Left renal pelvis (tissue), 4 donors: ENCODE data around the gene SH3GL3. TPM values are rescaled to one million over a fixed set of nuclear protein-coding genes. Genes with fewer than 3 reads are reported as not detected.
A peak's percentile ranks its signal among the peaks of the same experiment; 100 is the strongest.

Source experiments
- DNase-seq, 4 donors: peaks; one replicate each; pipeline ENCODE4 v3.0.0-alpha.2; 2013; ENCODE audit warnings: low read depth in 4 of 4, low spot score in 3 of 4
- polyA plus RNA-seq, 4 donors: library from polyadenylated mRNA; unstranded; fragments of 120-200 nt; gene quantifications; one replicate each; pipeline ENCODE4 v1.2.1, GENCODE V29; 2013; ENCODE audit not compliant: insufficient read length in 4 of 4

Gene SH3GL3
- polyA plus RNA-seq, 4 donors: 9.0 to 12.1 (median 9.5) TPM

DNA sequence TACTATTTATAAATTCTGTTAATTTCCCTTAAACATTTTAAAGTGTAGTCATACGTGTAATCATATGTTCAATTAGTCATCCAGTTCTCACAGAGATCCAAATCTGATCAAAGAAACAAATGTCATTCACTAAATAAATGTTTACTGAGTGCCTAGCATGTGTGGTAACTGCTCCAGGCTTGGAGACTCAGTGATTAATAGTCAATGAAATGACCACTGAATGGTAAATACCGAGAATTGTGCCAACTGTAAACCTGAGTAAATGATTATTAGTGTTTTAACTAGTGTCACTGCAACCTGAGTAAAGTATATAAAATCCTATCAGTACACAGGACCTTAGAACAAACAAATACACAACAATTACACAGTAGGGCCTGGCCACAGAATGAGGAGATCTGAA is 52.3 kb downstream of the SH3GL3 start:
- no peak for DNase-seq

DNA sequence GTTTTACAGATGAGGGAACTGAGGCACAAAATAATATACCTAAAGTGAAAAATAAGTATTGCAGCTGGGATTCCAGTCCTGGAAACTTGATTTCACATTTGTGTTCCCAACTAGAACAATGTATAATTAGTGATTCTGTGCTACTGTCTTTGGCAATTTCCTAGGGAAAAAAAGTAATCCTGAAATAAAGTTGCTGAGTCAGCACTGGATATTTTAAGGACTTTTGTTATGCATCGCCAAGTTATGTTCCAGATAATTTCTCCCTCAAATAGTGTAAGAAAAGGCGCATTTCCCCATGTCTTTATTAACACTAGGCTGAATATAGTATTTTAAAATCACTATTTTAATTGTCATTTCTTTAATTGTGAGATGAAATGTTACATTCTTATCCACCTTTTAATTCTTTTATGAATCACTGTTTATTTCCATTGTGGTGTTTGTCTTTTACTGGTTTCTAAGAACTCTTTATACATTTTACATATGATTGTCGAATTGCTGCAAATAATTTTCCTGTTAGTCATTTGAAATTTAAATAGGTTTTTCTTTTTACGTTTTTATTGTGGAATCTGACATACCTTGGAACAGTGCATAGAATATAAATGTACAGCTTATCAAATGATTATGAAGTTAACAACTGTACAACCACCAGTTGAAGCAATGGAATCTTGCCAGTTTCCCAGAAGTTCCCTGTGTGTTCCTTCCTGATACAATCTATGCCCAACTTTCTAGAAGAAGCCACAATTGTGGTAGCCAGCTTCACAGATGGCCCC is 56.6 kb downstream of the SH3GL3 start:
- DNase-seq: no peak

DNA sequence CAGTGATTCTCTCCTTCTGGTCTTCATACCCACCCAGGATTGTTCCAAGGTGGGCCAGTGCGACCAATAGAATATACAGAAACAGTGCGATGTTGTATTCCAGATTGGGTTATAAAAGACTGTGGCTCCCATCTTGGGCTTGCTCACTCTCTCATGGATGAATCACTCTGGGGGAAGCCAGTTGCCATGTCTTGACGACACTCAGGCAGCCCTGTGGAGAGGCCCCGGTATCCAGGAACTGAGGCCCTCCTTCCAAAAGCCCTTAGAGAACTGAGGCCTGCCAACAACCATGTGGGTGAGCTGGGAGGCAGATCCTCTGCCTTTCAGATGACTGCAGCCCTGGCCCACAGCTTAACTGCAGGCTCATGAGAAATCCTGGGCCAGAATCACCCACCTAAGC is 57.2 kb downstream of the SH3GL3 start:
- DNase-seq: no peak

DNA sequence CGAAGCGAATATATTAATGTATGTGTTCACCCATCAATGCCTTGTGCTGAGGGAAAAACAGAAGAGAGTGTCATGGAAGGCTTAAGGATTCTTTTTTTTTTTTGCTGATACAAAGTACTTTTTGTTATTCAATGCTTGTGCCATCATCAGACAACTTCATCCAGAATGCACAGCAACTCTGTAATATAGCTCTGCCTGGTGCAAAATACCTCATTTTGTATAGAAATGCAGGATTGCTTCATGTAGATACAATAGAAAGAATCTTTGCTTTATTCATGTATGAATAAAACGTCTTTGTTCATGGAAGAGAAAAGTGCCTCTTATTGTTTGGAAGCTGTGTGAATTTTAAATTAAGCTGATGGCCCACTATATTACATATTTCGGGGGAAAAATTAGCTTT is 62.9 kb downstream of the SH3GL3 start:
- DNase-seq: no peak

DNA sequence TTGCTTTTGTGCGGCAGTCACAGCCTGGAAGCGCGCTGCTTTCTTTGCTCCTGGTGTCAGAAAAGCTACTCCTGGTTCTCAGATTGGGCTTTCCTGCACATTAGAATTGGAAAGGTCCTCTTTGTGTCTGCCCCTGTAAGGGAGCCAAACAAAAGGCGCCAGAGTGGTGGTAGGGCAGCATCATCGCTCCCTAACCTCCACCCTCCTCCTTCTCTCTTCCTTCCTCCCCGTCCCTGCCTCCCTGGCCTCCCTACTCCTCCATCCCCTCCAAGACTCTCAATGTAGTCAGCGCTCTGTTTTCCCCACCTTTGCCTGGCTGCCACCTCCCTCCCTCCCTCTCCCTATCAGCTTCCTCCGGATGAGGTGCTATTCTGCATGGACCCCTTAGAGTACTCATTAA is 65.3 kb downstream of the SH3GL3 start:
- no peak for DNase-seq

DNA sequence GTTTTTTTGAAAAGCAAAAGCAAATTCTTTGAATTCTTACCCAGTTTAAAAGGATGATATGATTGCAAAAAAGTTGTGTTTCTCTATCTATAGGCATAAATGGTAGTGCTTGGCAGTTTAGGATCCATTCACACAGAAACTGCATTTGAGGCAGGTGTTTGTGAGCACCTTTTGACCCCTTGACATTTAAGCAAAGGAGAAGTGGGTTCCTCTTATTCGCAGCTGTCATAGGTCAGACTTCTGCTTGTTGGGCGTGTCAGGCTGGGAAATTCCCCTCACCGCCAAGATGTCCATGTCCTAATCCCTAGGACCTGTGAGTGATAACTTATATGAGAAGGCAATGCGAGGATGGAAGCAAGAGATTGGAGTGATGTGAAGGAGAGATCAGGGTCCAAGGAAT is 67.4 kb downstream of the SH3GL3 start:
- DNase-seq: no peak

DNA sequence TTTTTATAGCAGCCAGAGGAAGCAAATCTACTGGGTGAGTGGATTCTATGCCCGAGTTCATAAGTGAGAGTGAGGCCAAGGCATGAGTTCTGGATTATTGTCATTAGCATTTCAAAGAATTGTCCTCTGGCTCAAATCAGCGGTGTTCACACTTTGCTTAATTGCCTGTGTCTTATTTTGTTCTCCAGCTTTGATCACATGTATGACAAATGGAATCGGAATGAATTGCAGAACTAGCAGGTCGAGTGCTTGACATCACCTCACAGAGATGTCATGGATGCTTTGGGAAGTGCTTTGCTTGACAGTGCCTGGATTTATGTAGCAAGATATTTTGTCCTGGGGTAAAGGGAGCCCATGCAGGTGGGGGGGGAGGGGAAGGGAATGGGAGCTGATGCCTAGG is 68.0 kb downstream of the SH3GL3 start:
- DNase-seq: no peak

DNA sequence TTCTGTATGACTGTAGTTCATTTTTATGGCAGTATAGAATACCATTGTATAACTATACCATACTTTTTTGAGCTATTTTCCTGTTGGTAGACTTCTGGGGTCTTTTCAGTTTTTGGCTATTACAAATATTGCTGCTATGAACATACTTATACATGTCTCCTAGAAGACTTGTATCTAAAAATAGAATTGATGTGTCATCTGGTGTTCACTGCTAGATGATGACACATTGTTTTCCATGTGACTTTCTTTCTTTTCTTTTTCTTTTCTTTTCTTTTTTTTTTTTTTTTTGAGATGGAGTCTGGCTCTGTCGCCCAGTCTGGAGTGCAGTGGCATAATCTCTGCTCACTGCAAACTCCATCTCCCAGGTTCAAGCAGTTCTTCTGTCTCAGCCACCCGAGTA is 69.8 kb downstream of the SH3GL3 start:
- no peak for DNase-seq

DNA sequence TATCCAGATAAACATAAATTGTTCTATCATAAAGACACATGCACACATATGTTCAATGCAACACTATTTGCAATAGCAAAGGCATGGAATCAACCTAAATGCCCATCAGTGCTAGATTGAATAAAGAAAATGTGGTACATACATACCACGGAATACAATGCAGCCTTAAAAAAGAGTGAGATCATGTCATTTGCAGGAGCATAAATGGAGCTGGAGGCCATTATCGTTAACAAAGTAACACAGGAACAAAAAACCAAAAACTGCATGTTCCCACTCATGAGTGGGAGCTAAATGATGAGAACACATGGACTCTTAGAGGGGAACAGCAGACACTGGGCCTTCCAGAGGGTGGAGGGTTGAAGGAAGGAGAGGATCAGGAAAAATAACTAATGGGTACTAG is 79.2 kb downstream of the SH3GL3 start:
- DNase-seq: no peak

DNA sequence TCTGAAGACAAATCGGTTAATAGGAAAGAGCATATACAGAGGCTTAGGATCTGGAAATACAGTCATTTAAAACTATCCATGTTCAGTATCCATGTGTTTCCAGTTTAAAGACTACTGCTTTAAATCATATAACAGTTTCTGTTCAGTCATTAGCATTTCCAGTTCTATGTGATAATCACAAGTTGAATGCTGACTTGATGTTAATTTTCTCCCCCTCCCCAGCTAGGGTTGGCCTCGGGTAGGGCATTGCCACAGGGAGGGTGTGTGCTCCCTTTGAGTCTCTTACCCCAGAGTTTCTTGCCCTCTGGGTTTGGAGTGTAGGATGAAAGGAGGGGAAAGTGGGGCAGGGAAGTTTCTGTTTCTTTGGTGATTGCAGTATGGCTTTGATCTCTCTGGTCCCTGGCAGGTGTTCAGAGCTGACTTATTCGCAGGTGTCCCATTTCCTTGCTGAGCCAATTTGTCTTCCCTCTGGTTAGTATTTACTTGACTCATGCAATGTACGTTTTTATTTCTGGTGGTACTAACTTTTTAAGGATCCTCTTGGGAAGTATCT is 86.3 kb downstream of the SH3GL3 start:
- no peak for DNase-seq

DNA sequence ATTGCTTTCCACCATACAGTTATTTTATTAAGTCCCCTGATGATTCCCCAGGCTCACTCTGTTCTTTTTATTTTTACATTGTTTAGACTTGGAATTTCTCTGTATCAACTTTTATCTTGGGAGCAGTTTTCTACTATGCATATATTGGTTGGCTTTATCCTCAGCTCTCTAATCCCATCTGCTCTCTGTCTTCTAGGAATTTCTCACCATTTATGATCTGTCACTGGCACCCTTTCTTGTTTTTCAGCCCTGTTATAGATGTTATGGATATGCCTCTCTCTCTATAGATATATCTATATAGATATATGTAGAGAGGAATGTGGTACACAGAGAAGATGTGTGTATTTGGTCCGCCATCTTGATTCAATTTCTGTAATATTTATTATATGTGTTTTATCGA is 90.5 kb downstream of the SH3GL3 start:
- no peak for DNase-seq

DNA sequence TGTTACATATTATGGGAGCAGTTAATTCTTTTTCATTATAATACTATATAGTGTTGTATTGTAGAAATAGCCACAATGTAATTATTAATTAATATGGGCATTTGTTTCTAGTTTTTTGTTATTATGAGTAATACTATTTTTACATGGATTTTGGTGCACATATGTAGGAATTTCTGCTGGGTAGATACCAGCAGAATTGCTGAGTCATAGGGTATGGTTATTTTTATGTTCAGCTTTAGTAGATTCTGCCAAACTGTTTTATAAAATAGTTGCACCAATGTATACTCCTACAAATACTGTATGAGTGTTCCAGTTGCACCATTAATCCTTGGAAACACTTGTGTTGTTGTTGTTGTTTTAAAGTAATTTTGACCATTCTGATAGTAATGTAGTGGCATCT is 91.5 kb downstream of the SH3GL3 start:
- DNase-seq: no peak

DNA sequence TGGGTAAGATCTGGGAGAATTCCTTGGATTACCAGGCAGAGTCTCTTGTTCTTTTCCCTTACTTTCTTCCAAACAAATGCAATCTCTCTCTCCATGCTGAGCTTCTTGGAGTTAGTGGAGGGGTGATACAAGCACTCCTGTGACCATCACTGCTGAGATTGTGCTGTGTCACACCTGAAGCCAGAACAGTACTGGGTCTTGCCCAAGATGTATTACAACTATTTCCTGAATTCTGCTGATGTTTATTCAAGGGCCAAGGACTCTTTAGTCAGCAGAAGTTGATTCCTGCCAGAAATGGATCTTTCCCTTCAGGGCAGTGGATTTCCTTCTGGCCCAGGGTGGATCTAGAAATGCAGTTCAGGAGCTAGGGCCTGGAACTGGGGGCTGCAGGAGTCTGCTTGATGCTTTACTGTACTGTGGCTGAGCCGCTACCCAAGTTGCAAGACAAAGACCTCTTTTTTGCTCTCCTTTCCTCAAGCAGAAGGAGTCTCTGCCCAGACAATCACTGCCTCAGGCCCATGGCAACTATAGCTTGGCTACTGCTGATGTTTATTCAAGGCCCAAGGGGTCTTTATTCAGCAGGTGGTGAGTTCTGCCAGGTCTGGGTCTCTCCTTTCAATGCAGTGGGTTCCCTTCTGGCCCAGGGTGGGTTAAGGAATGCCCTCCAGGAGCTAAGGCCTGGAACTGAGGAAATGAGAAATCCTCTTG is 98.8 kb downstream of the SH3GL3 start:
- DNase-seq: no peak

DNA sequence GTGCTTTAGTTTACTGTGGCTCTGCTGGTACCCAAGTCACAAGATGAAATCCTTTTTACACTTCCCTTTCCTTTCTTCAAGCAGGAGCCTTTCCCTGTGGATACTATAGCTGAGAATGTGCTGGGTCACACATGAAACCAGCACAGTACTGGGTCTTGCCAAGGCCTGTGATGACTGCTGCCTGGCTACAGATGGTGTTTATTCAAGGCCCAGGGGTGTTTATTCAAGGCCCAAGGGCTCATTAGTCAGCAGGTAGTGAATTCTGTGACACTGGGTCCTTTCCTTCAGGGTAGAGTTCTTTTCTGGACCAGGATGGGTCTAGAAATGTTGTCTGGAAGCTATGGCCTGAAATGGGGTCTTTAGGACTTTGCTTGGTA is 99.4 kb downstream of the SH3GL3 start:
- DNase-seq: no peak

DNA sequence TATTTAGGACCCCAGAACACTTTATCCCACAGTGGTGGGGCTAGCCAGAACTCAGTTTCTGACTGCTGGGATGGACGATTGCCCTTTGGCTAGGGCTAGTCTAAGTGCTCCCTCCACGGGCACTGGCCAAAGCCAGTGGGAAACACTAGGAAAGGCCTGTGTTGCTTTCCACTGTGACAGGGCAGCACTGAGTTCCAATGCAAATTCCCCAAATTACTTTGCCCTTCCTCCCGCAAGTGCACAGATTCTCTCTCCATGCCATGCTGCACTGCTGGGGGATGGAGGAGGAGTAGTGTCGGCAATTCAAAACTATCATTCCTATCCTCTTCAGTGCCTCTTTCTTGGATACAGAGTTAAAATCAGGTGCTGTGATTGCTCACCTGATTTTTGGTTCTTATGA is 100.0 kb downstream of the SH3GL3 start:
- no peak for DNase-seq

DNA sequence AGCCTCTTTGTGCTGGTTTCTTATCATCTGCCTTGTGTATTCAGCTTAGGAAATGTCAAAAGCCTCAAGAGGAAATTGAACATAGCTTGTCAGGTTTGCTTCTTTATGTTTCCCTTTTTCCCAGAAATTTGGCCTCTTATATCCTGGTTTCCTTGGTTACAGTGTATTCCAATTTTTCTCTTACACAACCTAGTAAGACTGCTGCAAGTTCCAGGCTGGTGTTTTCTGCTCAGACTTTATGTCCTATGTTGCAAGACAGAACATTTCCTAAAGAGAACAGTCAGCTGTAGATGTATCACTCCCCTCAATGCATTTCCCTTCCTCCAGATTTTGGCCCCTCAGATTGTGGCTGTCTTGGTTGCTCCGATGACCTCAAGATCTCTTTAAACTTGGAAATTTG is 102.5 kb downstream of the SH3GL3 start:
- no peak for DNase-seq

DNA sequence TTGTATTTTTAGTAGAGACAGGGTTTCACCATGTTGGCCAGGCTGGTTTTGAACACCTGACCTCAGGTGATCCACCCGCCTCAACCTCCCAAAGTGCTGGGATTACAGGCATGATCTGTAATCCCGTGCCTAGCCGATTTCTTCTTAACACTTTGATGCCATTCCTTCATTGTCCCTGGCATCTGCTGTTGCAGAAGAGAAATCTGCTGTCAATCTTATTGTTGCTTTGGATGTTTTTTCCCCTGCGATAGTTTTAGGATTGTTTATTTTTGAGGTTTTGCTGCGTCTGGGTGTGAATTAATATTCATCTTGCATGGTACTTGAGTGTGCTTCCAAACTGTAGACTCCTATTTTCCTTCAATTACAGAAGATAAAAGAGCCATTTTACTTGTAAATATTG is 107.4 kb downstream of the SH3GL3 start:
- no peak for DNase-seq

DNA sequence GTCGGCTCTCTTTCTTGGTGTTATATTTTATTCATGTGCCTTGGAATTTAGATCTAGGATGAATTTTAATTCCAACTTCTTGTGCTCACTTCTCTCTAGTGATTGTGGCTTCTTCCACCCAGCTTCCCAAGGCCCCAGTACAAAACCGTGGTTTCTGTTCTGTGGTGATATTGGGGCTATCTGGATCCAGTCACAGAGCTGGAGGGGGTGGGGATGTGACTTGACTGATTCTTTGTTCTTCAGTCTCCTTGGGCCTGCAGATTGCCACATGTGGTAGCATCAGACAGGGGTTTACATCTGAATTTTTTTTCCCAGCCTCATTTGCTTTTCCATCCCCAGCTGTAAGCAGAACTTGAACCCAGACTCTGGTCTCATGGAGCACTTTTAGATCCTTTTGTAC is 108.2 kb downstream of the SH3GL3 start:
- DNase-seq: no peak

DNA sequence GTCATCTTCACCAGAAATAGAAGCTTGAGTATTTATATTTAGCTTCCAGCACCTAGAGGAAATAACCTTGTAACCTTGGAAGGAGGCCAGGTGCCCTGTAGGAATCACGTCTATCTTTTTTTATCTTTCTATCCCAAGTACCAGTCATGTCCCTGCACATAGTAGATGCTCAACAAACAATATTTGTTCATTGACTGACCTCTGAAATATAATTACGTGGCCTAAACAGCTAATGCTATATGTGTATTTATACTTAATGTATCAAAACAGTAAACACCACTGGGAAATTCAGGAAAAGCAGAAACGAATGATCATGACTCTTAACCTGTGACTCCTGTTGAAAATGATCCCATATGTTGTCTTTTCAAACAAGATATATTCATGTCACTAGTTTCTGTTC is 108.9 kb downstream of the SH3GL3 start:
- no peak for DNase-seq

DNA sequence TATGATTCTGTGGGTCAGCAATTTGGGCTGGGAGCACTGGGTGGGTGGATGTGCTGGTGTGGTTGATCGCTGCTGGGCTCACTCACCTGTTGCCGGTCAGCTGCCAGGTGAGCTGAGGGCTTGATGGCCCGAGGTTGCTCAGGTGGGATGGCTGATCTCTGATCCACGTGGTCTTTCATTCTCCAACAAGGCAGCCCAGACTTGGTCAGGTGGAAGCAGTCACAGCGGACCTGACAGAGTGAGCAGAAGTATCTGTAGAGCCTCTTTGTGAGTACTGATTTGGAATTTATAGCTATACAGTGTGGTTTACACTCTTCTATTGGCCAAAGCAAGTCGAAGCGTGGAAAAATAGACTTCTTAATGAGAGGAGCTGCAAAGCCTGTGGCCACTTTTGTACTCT is 109.6 kb downstream of the SH3GL3 start:
- no peak for DNase-seq

DNA sequence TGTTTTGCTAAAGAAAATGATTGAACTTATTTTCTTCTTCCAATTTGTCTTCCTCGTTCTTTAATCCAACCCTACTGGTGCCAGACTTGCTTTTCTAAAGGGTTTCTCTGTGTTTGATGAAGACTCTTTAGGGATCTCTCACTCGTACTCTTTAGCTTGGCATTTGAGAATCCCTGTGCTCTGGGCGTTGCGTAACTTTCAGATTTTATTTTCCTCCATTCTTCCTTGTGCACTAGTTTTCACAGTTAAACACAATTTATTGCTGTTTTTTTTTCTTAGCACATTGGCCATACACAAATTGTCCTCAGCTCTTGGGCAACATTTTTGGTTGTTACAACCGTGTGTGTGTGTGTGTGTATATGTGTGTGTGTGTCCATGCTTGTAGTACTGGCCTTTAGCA is 111.0 kb downstream of the SH3GL3 start:
- DNase-seq: no peak

DNA sequence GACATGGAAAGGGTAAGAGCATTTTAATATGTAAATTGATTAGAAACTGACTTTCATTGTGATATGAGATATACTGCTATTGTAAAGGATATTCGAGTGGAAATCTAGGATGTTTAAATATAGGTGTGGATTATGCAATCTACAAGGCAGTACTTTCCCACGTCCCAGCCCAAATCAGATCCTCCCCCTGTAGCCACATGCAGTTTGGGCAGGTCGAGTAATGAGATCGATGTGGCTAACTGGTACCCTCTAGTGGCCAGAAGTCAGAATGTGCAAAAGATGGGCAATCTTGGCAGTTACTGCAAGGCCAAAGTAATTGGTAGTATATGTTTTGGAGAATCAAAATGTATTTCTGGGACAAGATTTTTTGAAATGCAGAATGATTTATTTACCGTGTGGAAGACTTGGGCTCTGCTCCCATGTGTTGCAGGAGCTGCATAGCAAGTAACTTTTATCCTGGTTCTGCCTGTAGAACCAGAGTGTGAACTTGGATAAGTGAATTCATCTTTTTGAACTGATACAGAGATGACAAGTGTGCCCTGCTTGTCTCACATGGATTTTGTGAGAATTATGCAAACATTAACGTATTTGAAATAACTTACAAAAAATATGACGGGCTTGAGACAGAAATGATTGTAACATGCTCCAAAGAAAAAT is 112.3 kb downstream of the SH3GL3 start:
- DNase-seq: peak; percentile 23 to 41 (median 33)
